HG02840 (cell line): ENCODE measurements around the gene PRDX5.

Experiments used
- ATAC-seq: cut with Tn5 transposase; IDR thresholded peaks from one replicate; pipeline ENCODE4 v1.9.1; 2021; ENCODE audit warnings: mild to moderate bottlenecking, moderate library complexity, moderate number of reproducible peaks; ENCODE audit not compliant: unreplicated experiment, low FRiP score

The PRDX5 gene

DNA sequence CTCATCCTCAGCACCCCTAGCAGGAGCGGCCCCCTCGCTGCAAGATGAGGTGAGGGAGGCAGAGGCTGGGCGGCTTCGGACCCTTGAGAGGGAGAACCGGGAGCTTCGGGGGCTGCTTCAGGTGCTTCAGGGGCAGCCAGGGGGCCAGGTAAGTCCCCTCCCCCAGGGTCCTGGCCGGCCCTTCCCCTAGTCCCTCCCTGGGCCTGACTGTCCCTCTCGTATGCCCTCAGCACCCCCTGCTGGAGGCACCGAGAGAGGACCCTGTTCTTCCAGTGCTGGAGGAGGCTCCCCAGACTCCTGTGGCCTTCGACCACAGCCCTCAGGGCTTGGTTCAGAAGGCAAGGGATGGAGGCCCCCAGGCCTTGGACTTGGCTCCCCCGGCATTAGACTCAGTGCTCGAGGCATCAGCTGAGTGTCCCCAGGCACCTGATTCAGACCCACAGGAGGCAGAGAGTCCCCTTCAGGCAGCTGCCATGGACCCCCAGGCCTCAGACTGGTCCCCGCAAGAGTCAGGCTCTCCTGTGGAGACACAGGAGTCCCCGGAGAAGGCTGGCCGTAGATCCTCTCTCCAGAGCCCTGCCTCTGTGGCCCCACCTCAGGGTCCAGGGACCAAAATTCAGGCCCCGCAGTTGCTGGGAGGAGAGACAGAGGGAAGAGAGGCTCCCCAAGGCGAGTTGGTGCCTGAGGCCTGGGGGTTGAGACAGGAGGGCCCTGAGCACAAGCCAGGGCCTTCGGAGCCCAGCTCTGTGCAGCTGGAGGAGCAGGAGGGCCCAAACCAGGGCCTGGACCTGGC lies 26.0 kb downstream of the PRDX5 start:
- no peak for ATAC-seq

- ATAC-seq = no peak
These were observed 26.9 kb downstream of the PRDX5 start for GRCh38 chr11:64344787-64345186.

GRCh38 chr11:64347193-64347867 lies 29.4 kb downstream of the PRDX5 start:
- no peak for ATAC-seq

- ATAC-seq = no peak
These were observed 30.6 kb downstream of the PRDX5 start for GRCh38 chr11:64348383-64349024.

- no peak for ATAC-seq
These were observed 31.1 kb downstream of the PRDX5 start for GRCh38 chr11:64349025-64349387.

GRCh38 chr11:64349404-64349803 lies 31.5 kb downstream of the PRDX5 start:
- no peak for ATAC-seq

DNA sequence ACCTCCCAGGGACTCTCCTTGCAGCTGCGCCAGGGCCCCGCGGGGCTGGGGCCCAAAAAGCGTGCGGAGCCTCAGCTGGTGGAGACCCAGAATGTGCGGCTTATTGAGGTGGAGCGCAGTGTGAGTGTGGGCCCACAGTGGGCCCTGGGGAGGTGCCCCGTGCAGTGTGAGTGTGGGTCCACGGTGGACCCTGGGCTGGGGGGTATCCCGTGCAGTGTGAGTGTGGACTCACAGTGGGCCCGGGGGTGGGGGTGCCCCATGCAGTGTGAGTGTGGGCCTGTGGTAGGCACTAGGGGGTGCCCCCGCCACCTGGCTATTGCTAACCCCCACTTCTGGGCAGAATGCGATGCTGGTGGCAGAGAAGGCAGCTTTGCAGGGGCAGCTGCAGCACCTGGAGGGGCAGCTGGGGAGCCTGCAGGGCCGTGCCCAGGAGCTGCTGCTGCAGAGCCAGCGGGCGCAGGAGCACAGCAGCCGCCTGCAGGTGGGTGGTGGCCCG lies 33.3 kb downstream of the PRDX5 start:
- ATAC-seq = no peak

GRCh38 chr11:64352099-64352994 lies 34.4 kb downstream of the PRDX5 start:
- no peak for ATAC-seq

GRCh38 chr11:64352995-64353714 lies 35.2 kb downstream of the PRDX5 start:
- no peak for ATAC-seq

- ATAC-seq = no peak
These were observed 36.0 kb downstream of the PRDX5 start for GRCh38 chr11:64353715-64354506.

DNA sequence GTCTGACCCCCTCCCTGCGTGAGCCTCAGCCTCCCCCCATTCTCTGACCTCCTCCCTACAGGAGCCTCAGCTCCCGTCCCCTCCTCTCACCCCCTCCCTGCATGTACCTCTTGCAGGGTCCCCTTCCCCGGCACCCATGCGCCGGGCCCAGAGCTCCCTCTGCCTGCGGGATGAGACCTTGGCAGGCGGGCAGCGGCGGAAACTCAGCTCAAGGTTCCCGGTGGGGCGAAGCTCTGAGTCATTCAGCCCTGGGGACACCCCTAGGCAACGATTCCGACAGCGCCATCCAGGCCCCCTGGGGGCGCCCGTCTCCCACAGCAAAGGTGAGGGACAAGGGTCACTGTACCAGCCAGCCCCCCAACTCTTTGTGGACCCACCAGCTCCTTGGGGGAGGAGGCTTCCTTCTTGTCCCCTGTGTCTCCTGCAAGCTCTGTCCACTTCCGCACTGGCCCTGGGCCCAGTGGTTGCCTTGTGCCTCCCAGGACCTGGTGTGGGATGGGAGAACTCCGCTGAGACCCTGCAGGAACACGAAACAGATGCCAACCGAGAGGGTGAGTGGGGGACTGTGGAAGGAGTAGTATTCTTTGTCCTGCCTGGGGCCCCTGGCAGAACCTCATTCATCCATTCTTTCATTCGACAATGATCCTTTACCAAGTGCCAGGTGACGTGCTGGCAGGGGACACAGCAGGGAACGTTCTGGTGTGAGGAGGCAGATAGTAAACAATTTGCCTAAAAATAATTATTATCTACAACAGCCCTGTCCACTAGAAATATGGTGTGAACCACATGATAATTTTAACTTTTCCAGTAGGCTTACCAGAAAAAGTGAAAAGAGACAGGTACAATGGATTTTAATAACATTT lies 37.4 kb downstream of the PRDX5 start:
- ATAC-seq = no peak

DNA sequence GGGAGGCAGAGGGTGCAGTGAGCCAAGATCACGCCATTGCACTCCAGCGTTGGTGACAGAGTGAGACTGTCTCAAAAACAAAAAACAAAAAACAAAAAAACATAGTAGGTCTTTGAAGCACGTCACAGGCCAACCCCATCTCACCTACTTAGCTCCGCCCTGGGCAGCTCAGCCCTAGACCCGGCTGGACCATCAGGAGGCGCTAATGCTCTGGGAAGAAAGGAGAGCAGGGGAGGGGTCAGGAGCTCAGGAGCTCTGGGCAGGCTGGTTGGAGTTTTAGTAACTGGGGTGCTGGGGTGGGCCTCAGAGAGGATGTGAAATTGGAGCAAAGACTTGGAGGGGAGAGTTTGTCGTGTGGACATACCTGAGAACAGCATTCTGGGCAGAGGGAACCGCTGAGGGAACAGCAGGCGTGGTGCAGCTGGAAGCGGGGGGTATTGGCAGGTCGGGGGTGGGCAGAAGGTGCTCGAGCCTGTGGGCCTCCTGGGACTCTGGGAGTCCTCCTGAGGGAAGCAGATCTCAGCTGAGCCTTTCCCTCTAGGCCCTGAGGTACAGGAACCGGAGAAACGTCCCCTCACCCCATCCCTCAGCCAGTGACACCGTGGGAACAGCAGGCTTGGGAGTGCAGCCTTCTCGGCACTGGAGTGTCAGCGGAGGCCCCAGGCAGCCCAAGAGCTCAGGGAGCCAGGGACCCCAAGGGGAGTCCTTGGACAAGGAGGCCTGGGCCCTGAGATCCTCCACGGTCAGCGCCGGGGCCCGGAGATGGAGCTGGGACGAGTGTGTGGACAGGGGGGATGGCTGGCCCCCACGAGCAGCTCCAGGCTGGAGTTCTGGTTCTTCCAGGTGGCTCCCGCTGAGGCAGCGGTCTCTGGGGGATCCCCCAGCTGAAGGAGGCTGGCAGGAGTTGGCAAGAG lies 38.8 kb downstream of the PRDX5 start:
- no peak for ATAC-seq

DNA sequence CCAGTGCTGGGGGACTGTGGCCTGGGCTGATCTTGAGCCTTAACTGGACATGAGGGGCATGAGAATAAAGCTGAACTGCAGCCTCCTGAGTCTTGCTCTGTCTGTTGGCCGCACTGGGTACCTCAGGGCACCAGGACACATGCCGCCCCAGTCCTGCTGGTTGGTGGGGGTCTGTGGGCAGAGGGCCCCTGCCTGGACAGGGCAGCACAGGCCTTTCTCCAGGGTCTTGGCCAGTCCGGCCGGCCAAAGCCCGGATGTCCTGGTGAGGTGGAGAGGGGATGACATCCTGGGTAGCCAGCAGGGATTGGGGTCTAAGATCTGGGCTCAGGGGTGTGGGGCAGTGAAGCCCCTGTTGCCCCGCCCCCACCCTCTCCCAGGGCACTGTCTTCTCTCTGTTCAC lies 39.5 kb downstream of the PRDX5 start:
- ATAC-seq = no peak

DNA sequence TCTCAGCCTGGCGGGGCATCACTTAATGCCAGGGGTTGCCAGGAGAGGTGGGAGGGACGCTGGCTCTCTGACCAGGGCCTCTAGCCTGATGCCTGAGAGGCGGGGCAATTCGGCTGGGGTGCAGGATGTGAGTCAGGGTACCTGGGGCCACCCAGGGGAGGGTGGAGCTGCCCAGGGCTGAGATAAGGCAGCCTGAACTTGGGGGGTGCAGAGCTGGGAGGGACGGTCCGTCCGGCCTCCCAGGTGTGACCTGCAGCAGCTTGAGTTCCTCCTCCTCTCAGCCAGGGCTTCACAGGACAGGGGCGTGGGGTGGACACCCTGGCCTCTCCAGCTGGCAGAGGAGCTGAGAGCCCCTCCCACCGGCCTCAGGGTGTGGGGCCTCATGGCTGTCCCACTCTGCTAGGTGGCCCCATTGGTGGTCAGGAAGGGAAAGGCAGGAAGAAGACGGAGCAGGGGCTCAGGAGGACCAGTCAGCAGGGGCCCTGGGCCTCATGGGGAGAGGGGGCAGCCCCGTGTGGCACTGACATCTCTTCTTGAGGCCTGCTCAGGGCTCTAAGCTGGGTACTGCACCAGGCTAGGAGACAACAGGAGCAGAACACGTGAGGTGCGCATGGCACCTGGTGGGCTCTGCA lies 40.1 kb downstream of the PRDX5 start:
- no peak for ATAC-seq

GRCh38 chr11:64358536-64358906 lies 40.6 kb downstream of the PRDX5 start:
- ATAC-seq = no peak

DNA sequence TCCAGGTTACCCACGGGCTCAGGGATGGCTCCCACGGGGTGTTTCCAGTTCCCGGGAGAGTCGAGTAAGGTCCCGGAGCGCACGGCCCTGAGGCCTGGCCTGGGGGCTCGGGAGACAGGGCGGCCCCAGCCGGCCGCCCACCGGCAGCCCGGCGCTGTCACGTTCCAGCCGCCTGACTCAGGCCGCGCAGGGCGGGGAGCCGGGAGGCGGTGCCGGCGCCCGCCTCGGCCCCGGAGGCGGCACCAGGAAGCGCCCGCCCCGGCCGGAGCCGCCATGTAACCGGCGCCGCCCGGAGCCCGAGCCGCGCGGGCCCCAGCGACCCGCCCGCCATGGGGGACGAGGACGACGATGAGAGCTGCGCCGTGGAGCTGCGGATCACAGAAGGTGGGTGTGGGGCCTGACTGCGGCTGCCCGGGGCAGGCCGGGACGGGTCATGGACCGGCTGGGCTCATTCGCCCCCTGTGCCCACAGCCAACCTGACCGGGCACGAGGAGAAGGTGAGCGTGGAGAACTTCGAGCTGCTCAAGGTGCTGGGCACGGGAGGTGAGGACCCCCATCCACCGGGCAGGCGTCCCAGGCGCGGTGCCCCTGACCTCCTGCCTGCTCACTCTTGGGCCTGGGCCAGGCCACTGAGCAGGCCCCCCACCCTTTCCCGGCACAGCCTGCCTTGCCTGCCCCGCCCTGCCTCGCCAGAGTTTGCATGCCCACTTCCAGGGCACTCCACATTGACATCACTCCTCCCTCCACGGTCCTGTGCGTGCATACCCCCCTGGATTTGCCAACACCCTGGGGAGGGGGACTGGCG lies 41.2 kb downstream of the PRDX5 start, which contains the start of gene RPS6KA4:
Gene RPS6KA4 (plus strand): TSS at position 256 of the 805 bp plus-strand sequence. CDS start 74 bp downstream, at position 330.
- no peak for ATAC-seq
